Measurements from ENCODE around the gene COX6B2.

- no peak for TF ChIP-seq CTCF (IDR thresholded peaks at IDR 0.05; ENCODE audit: low read depth, low read length, missing input control)
- no peak for TF ChIP-seq TAF1 (conservative IDR thresholded peaks at IDR 0.05)
- TF ChIP-seq RAD21 (IDR thresholded peaks at IDR 0.05): no peak
- TF ChIP-seq JUND (IDR thresholded peaks at IDR 0.05): no peak
- TF ChIP-seq GABPA (IDR thresholded peaks at IDR 0.05 in 1 of 2, conservative IDR thresholded peaks at IDR 0.05 in 1 of 2): no peak
- TF ChIP-seq REST (IDR thresholded peaks at IDR 0.05): no peak
- no peak for TF ChIP-seq YY1 (IDR thresholded peaks at IDR 0.05)
- TF ChIP-seq FOXA1 (IDR thresholded peaks at IDR 0.05): no peak
- TF ChIP-seq ATF3 (IDR thresholded peaks at IDR 0.05): no peak
- no peak for TF ChIP-seq MAX (IDR thresholded peaks at IDR 0.05)
- TF ChIP-seq FOXA2 (IDR thresholded peaks at IDR 0.05): no peak
- TF ChIP-seq SP1 (IDR thresholded peaks at IDR 0.05): no peak
- TF ChIP-seq RXRA (IDR thresholded peaks at IDR 0.05): no peak
These were observed 21.9 kb upstream of the COX6B2 start, which contains the start of gene TMEM190 for GRCh38 chr19:55376241-55376933.
